ENCODE measurements around the gene COX14. TPM values are rescaled to one million over a fixed set of nuclear protein-coding genes. Genes with fewer than 3 reads are reported as not detected.
A peak's percentile ranks its signal among the peaks of the same experiment; 100 is the strongest.

The COX14 gene
- total and polyA plus RNA-seq, 10 donors, result 45.9 to 116 (median 59.7) TPM

GRCh38 chr12:50162230-50162629 lies 50.2 kb downstream of the COX14 start:
- intact Hi-C loops (cut with DNase I; ENCODE audit: low total_unique reads), result no loop called here
- WGBS, 5 donors, result 46 to 85% (median 60%) methylated on average over 2 of the region's 2 CpGs
- TF ChIP-seq POLR2A (IDR thresholded peaks at IDR 0.05), result no peak
- no peak for TF ChIP-seq CTCF (IDR thresholded peaks at IDR 0.05 in 8 of 11, conservative IDR thresholded peaks at IDR 0.05 in 3 of 11)
- no peak for TF ChIP-seq POLR2AphosphoS5 (IDR thresholded peaks at IDR 0.05)

GRCh38 chr12:50164963-50165362 lies 52.9 kb downstream of the COX14 start:
- Histone ChIP-seq H3K27ac (no peak overlapping the region), H3K36me3 (no peaks in the 10 kb centered on the region), H3K9me3 (no peaks in the 10 kb centered on the region), H3K4me1 (peaks cover 10 to 69% (median 32%) of the 10 kb centered on the region in 6 donors), H3K4me3 (no peak overlapping the region), H3K27me3 (replicated peaks in 1 of 7) (no peaks in the 10 kb centered on the region)
- no peak for TF ChIP-seq POLR2AphosphoS5 (IDR thresholded peaks at IDR 0.05)
- TF ChIP-seq POLR2A (IDR thresholded peaks at IDR 0.05), result no peak
- TF ChIP-seq CTCF (IDR thresholded peaks at IDR 0.05 in 8 of 11, conservative IDR thresholded peaks at IDR 0.05 in 3 of 11), result no peak
- intact Hi-C loops (cut with DNase I; ENCODE audit: low total_unique reads), result loop anchor here (5.0 kb wide), 1 partner anchor 78 kb away; the partner anchor contains the start of gene SMARCD1
- 92 to 97% (median 96%) methylated on average over 17 to 20 of the region's 20 CpGs for WGBS, 5 donors
- no peak for DNase-seq

More at GRCh38 chr12:50162230-50162629, 50.2 kb downstream of the COX14 start:
- Histone ChIP-seq H3K4me1 (peaks cover 9 to 59% (median 24%) of the 10 kb centered on the region in 6 donors), H3K9me3 (no peaks in the 10 kb centered on the region), H3K27me3 (replicated peaks in 1 of 7) (no peaks in the 10 kb centered on the region), H3K27ac (peak overlapping the region in 1 of 8 donors; percentile 3), H3K36me3 (peaks cover 0 to 7% (median 0%) of the 10 kb centered on the region in 6 donors), H3K4me3 (no peak overlapping the region)
- no peak for DNase-seq

GRCh38 chr12:50166799-50167048 lies 54.7 kb downstream of the COX14 start:
- peaks cover 10 to 56% (median 32%) of the 10 kb centered on the region in 6 donors for H3K4me1 ChIP-seq
- WGBS, 5 donors, result 0 to 1% (median 0%) methylated on average over 12 of the region's 12 CpGs
- DNase-seq, result no peak
- no peaks in the 10 kb centered on the region for H3K9me3 ChIP-seq
- peak overlapping the region; percentile 88 to 96 (median 94) for H3K27ac ChIP-seq
- H3K27me3 ChIP-seq (replicated peaks in 1 of 7), result no peaks in the 10 kb centered on the region
- TF ChIP-seq CTCF (IDR thresholded peaks at IDR 0.05 in 8 of 11, conservative IDR thresholded peaks at IDR 0.05 in 3 of 11) (no peak), POLR2AphosphoS5 (IDR thresholded peaks at IDR 0.05) (no peak), POLR2A (IDR thresholded peaks at IDR 0.05) (no peak)
- peak overlapping the region; percentile 84 to 97 (median 89) for H3K4me3 ChIP-seq
- H3K36me3 ChIP-seq, result no peaks in the 10 kb centered on the region
- intact Hi-C loops (cut with DNase I; ENCODE audit: low total_unique reads), result loop anchor here (5.0 kb wide), 1 partner anchor 79 kb away; the partner anchor contains the start of gene SMARCD1

- H3K4me3 ChIP-seq, result peak within 1 kb of the TSS; percentile 84 to 97 (median 89)
- no peaks in the 10 kb centered on the region for H3K36me3 ChIP-seq
- H3K4me1 ChIP-seq, result peaks cover 10 to 51% (median 30%) of the 10 kb centered on the region in 6 donors
- WGBS, 5 donors, result 0 to 1% (median 1%) methylated on average over 52 to 70 of the region's 70 CpGs
- peak; percentile 100 for DNase-seq
- no peaks in the 10 kb centered on the region for H3K27me3 ChIP-seq (replicated peaks in 1 of 7)
- intact Hi-C loops (cut with DNase I; ENCODE audit: low total_unique reads), result loop anchor here (5.0 kb wide), 1 partner anchor 80 kb away; the partner anchor contains the start of gene SMARCD1
- H3K27ac ChIP-seq, result peak within 1 kb of the TSS; percentile 88 to 96 (median 94)
- no peaks in the 10 kb centered on the region for H3K9me3 ChIP-seq
- TF ChIP-seq CTCF (IDR thresholded peaks at IDR 0.05 in 8 of 11, conservative IDR thresholded peaks at IDR 0.05 in 3 of 11) (peak in 9 of 11 experiments; percentile 27 to 79 (median 62)), POLR2AphosphoS5 (IDR thresholded peaks at IDR 0.05) (peak; percentile 77 to 92 (median 85)), POLR2A (IDR thresholded peaks at IDR 0.05) (no peak)
Measured at GRCh38 chr12:50167049-50167828, 55.2 kb downstream of the COX14 start, which contains the start of gene CERS5. Gene CERS5, minus strand, starts transcription at chr12:50167369. Its CDS starts 72 bp downstream, at chr12:50167297.
